Measurements from ENCODE around the gene CDH12. TPM values are rescaled to one million over a fixed set of nuclear protein-coding genes. Genes with fewer than 3 reads are reported as not detected.

The CDH12 gene
- total RNA-seq, 2 experiments from 2014 or later: not detected

GRCh38 chr5:22751536-22751935 lies 101.6 kb downstream of the CDH12 start:
- Mint-ChIP-seq H3K36me3 (ENCODE audit: low read depth) (no peaks in the 10 kb centered on the region), H3K27ac (no peak overlapping the region), H3K4me1 (ENCODE audit: low read depth) (no peaks in the 10 kb centered on the region), H3K4me3 (no peak overlapping the region), H3K9me3 (ENCODE audit: insufficient read depth) (peaks cover 2% of the 10 kb centered on the region), H3K27me3 (ENCODE audit: low read depth) (no peaks in the 10 kb centered on the region)
- DNase-seq (no peak), ATAC-seq (no peak)
- CTCF ChIA-PET: no interaction called here
- POLR2A ChIA-PET: no interaction called here

GRCh38 chr5:22736443-22737003 lies 116.6 kb downstream of the CDH12 start:
- ATAC-seq (no peak), DNase-seq (no peak)
- no peaks in the 10 kb centered on the region for H3K27me3 Mint-ChIP-seq (ENCODE audit: low read depth)
- POLR2A ChIA-PET: no interaction called here
- no peak overlapping the region for H3K4me3 Mint-ChIP-seq
- H3K9me3 Mint-ChIP-seq (ENCODE audit: insufficient read depth): no peaks in the 10 kb centered on the region
- no peaks in the 10 kb centered on the region for H3K36me3 Mint-ChIP-seq (ENCODE audit: low read depth)
- H3K27ac Mint-ChIP-seq: no peak overlapping the region
- H3K4me1 Mint-ChIP-seq (ENCODE audit: low read depth): no peaks in the 10 kb centered on the region
- CTCF ChIA-PET: no interaction called here

- Mint-ChIP-seq H3K9me3 (ENCODE audit: insufficient read depth) (no peaks in the 10 kb centered on the region), H3K36me3 (ENCODE audit: low read depth) (no peaks in the 10 kb centered on the region)
- no peak for ATAC-seq
Observed at GRCh38 chr5:22734907-22735306, 118.2 kb downstream of the CDH12 start.

GRCh38 chr5:22728610-22729009 lies 124.5 kb downstream of the CDH12 start:
- POLR2A ChIA-PET: no interaction called here
- Mint-ChIP-seq H3K9me3 (ENCODE audit: insufficient read depth) (peaks cover 11% of the 10 kb centered on the region), H3K4me3 (no peak overlapping the region), H3K4me1 (ENCODE audit: low read depth) (no peaks in the 10 kb centered on the region), H3K27me3 (ENCODE audit: low read depth) (no peaks in the 10 kb centered on the region), H3K27ac (no peak overlapping the region), H3K36me3 (ENCODE audit: low read depth) (no peaks in the 10 kb centered on the region)
- CTCF ChIA-PET: no interaction called here
- ATAC-seq: no peak
- no peak for DNase-seq

More at GRCh38 chr5:22734907-22735306, 118.2 kb downstream of the CDH12 start:
- ChIA-PET POLR2A (no interaction called here), CTCF (no interaction called here)
- H3K27ac Mint-ChIP-seq: no peak overlapping the region
- no peak for DNase-seq
- no peaks in the 10 kb centered on the region for H3K27me3 Mint-ChIP-seq (ENCODE audit: low read depth)
- no peaks in the 10 kb centered on the region for H3K4me1 Mint-ChIP-seq (ENCODE audit: low read depth)
- no peak overlapping the region for H3K4me3 Mint-ChIP-seq

GRCh38 chr5:22722491-22722890 lies 130.7 kb downstream of the CDH12 start:
- Mint-ChIP-seq H3K9me3 (ENCODE audit: insufficient read depth) (peaks cover 24% of the 10 kb centered on the region), H3K4me1 (ENCODE audit: low read depth) (no peaks in the 10 kb centered on the region), H3K27ac (no peak overlapping the region), H3K27me3 (ENCODE audit: low read depth) (no peaks in the 10 kb centered on the region), H3K4me3 (no peak overlapping the region), H3K36me3 (ENCODE audit: low read depth) (no peaks in the 10 kb centered on the region)
- ATAC-seq (no peak), DNase-seq (no peak)
- ChIA-PET POLR2A (no interaction called here), CTCF (no interaction called here)

GRCh38 chr5:22722056-22722455 lies 131.1 kb downstream of the CDH12 start:
- H3K36me3 Mint-ChIP-seq (ENCODE audit: low read depth): no peaks in the 10 kb centered on the region
- CTCF ChIA-PET: no interaction called here

GRCh38 chr5:22719842-22720241 lies 133.3 kb downstream of the CDH12 start:
- ATAC-seq (no peak), DNase-seq (no peak)
- H3K9me3 Mint-ChIP-seq (ENCODE audit: insufficient read depth): peaks cover 16% of the 10 kb centered on the region
- H3K27ac Mint-ChIP-seq: no peak overlapping the region
- CTCF ChIA-PET: no interaction called here
- H3K36me3 Mint-ChIP-seq (ENCODE audit: low read depth): no peaks in the 10 kb centered on the region
- POLR2A ChIA-PET: no interaction called here
- no peak overlapping the region for H3K4me3 Mint-ChIP-seq
- H3K4me1 Mint-ChIP-seq (ENCODE audit: low read depth): no peaks in the 10 kb centered on the region
- no peaks in the 10 kb centered on the region for H3K27me3 Mint-ChIP-seq (ENCODE audit: low read depth)

More at GRCh38 chr5:22722056-22722455, 131.1 kb downstream of the CDH12 start:
- Mint-ChIP-seq H3K27me3 (ENCODE audit: low read depth) (no peaks in the 10 kb centered on the region), H3K9me3 (ENCODE audit: insufficient read depth) (peaks cover 24% of the 10 kb centered on the region), H3K27ac (no peak overlapping the region), H3K4me3 (no peak overlapping the region), H3K4me1 (ENCODE audit: low read depth) (no peaks in the 10 kb centered on the region)
- ATAC-seq: no peak
- POLR2A ChIA-PET: no interaction called here
- DNase-seq: no peak

GRCh38 chr5:22710660-22711059 lies 142.5 kb downstream of the CDH12 start:
- ChIA-PET POLR2A (no interaction called here), CTCF (no interaction called here)
- ATAC-seq (no peak), DNase-seq (no peak)
- no peaks in the 10 kb centered on the region for H3K36me3 Mint-ChIP-seq (ENCODE audit: low read depth)
- no peaks in the 10 kb centered on the region for H3K4me1 Mint-ChIP-seq (ENCODE audit: low read depth)
- H3K4me3 Mint-ChIP-seq: no peak overlapping the region
- no peak overlapping the region for H3K27ac Mint-ChIP-seq
- no peaks in the 10 kb centered on the region for H3K27me3 Mint-ChIP-seq (ENCODE audit: low read depth)
- H3K9me3 Mint-ChIP-seq (ENCODE audit: insufficient read depth): peaks cover 12% of the 10 kb centered on the region

GRCh38 chr5:22709743-22710142 lies 143.4 kb downstream of the CDH12 start:
- Mint-ChIP-seq H3K4me3 (no peak overlapping the region), H3K36me3 (ENCODE audit: low read depth) (no peaks in the 10 kb centered on the region), H3K27me3 (ENCODE audit: low read depth) (no peaks in the 10 kb centered on the region), H3K27ac (no peak overlapping the region), H3K9me3 (ENCODE audit: insufficient read depth) (peaks cover 12% of the 10 kb centered on the region), H3K4me1 (ENCODE audit: low read depth) (no peaks in the 10 kb centered on the region)
- no peak for DNase-seq
- POLR2A ChIA-PET: no interaction called here
- CTCF ChIA-PET: no interaction called here
- ATAC-seq: no peak

- ChIA-PET CTCF (no interaction called here), POLR2A (no interaction called here)
- Mint-ChIP-seq H3K4me3 (no peak overlapping the region), H3K27me3 (ENCODE audit: low read depth) (no peaks in the 10 kb centered on the region), H3K27ac (no peak overlapping the region), H3K36me3 (ENCODE audit: low read depth) (no peaks in the 10 kb centered on the region), H3K4me1 (ENCODE audit: low read depth) (no peaks in the 10 kb centered on the region), H3K9me3 (ENCODE audit: insufficient read depth) (peaks cover 6% of the 10 kb centered on the region)
- ATAC-seq: no peak
- DNase-seq: no peak
Observed at GRCh38 chr5:22708770-22709328, 144.3 kb downstream of the CDH12 start.

GRCh38 chr5:22706901-22707300 lies 146.2 kb downstream of the CDH12 start:
- Mint-ChIP-seq H3K27me3 (ENCODE audit: low read depth) (no peaks in the 10 kb centered on the region), H3K27ac (no peak overlapping the region), H3K9me3 (ENCODE audit: insufficient read depth) (peaks cover 5% of the 10 kb centered on the region), H3K4me1 (ENCODE audit: low read depth) (no peaks in the 10 kb centered on the region), H3K4me3 (no peak overlapping the region), H3K36me3 (ENCODE audit: low read depth) (no peaks in the 10 kb centered on the region)
- ChIA-PET CTCF (no interaction called here), POLR2A (no interaction called here)
- DNase-seq: no peak
- no peak for ATAC-seq

- Mint-ChIP-seq H3K27me3 (ENCODE audit: low read depth) (no peaks in the 10 kb centered on the region), H3K4me3 (no peak overlapping the region), H3K36me3 (ENCODE audit: low read depth) (no peaks in the 10 kb centered on the region), H3K4me1 (ENCODE audit: low read depth) (no peaks in the 10 kb centered on the region), H3K27ac (no peak overlapping the region), H3K9me3 (ENCODE audit: insufficient read depth) (no peaks in the 10 kb centered on the region)
- POLR2A ChIA-PET: no interaction called here
- ATAC-seq (no peak), DNase-seq (no peak)
- CTCF ChIA-PET: no interaction called here
Observed at GRCh38 chr5:22699319-22699718, 153.8 kb downstream of the CDH12 start.

GRCh38 chr5:22693121-22693520 lies 160.0 kb downstream of the CDH12 start:
- Mint-ChIP-seq H3K27me3 (ENCODE audit: low read depth) (no peaks in the 10 kb centered on the region), H3K36me3 (ENCODE audit: low read depth) (no peaks in the 10 kb centered on the region), H3K4me3 (no peak overlapping the region), H3K27ac (no peak overlapping the region), H3K4me1 (ENCODE audit: low read depth) (no peaks in the 10 kb centered on the region), H3K9me3 (ENCODE audit: insufficient read depth) (no peaks in the 10 kb centered on the region)
- ATAC-seq (no peak), DNase-seq (no peak)
- ChIA-PET CTCF (no interaction called here), POLR2A (no interaction called here)

All from activated CD8-positive, alpha-beta T cell treated with anti-CD3 and anti-CD28 coated beads, Interleukin-2, amount 10 ng/mL, durations not matched to agents 7 days and 5 days (primary cell).